ENCODE results near the gene ARHGEF19.

DNA sequence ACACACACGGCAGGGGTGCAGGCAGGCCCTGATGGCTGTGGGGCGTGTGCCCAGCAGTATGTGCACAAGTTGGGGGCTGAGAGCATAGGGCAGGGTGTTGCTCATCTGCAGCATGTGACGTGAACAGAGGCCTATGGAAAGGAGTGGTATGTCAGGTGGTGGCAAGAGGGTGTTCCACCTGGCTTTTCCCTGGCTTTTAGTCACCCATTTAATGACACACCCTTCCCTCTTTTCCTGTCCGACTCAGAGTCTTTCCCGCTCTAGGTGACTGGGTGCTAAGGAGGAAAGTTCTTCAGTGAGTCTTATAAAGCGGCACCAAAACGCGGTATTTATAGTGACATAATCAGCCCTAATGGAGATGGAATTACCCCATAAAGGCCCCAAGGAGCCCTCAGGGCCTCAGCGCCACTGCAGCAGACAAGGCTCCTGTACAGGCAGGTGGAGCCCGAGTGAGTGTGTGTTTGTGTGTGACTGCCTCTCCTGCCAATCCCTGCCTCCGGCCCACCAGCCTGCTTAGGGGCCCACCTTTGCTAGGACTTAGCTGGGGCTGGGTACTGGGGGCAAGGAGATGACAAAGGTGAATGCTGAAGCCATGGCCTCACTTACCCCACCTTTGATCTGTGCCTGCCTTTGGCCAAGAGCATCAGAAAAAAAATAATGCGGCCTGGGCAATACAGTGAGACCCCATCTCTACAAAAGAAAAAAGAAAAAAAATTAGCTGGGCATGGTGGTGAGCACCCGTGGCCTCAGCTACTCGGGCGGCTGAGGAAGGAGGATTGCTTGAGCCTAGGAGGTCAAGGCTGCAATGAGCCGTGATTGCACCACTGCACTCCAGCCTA is 53.2 kb downstream of the ARHGEF19 start:
- TF ChIP-seq POLR2A (IDR thresholded peaks at IDR 0.05), result no peak
- TF ChIP-seq, protein P1, sequence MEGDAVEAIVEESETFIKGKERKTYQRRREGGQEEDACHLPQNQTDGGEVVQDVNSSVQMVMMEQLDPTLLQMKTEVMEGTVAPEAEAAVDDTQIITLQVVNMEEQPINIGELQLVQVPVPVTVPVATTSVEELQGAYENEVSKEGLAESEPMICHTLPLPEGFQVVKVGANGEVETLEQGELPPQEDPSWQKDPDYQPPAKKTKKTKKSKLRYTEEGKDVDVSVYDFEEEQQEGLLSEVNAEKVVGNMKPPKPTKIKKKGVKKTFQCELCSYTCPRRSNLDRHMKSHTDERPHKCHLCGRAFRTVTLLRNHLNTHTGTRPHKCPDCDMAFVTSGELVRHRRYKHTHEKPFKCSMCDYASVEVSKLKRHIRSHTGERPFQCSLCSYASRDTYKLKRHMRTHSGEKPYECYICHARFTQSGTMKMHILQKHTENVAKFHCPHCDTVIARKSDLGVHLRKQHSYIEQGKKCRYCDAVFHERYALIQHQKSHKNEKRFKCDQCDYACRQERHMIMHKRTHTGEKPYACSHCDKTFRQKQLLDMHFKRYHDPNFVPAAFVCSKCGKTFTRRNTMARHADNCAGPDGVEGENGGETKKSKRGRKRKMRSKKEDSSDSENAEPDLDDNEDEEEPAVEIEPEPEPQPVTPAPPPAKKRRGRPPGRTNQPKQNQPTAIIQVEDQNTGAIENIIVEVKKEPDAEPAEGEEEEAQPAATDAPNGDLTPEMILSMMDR (IDR thresholded peaks at IDR 0.05), result no peak

Data from testis (tissue), 2 donors.